GM21367 (cell line): ENCODE results near the gene ITSN1.
"Not testable (repeated sequence)": the region's sequence is repeated elsewhere in the genome, so short reads cannot be mapped to it uniquely, and the experiment has no call there.

Experiments used
- ATAC-seq: cut with Tn5 transposase; IDR thresholded peaks from one replicate; pipeline ENCODE4 v1.9.1; 2021; ENCODE audit not compliant: unreplicated experiment

ITSN1 gene

DNA sequence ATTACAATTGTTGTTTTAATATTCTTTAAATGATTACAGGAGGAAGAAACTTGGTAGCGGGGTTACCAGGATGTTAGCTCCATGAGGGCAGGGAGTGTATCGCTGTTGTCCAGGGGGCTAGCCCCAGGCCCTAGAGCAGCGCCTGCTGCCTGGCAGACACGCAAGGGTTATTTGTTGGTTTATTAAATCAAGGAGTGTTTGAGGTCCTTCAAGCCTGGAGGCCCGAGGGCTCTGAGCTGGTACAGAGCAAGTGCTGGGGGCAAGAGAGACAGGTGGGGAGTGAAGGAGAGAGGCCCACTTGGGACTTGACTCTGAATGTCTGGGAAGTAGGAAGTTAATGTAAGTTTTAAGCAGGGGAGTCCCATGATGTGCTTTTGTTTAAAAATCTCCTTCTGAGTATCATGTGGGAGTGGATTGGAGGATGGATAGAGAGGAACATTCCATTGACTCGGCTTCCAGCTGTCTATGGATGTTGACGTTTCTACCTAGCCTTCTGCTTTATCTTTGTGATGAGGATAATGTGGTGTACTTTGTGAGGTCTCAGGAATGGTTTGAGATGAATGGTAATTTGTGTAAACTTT is 8.7 kb downstream of the ITSN1 start:
- no peak for ATAC-seq

DNA sequence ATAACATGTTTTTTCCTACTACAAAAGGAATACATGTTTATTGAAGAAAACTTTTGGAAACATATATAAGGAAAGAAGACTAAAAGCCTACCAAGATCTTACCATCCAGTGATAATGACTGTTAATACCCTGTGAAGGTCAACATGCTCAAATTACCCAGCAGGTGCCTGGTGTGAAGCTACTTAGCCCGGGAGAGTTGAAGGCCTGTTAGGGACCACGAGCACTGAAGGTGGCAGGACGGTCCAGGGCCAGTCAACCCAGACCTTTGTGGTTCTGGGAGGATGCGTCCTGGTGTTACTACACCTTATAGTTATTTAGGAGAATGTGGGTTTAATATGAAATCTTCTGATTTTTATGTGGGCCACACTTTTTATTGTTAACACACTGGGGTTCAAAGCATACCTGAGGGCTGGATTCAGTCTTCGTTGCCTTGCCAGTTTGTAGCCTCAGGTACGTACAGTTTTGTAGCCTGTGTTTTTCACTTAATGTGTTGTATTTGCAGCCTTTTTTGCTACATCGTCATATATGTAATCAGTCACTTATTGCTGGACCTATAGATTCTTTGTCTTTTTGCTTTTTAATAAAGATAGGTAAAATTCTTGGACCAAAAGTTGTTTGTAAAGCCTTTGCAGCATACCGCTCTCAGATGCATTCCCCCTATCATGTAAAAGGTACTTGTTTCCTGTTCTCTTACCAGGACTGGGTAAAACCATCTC is 9.8 kb downstream of the ITSN1 start:
- ATAC-seq = no peak

DNA sequence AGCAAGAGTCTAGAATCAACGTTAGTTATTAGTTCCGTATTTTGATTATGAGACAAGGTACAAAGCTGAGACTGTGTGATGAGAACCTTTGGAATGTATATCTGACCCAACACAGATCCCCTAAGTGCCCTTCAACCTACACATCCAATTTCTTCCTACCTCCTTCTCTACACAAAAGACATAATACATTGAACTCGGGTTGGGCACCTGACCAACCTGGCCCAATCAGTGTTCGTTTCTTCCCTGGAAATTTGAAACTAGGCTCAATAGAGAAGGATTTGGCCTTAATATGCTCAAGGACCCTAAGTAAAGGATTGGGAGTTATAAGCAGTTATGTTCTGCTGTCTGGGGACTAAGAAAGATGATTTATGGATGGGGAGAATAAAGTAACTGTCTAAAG is 12.1 kb downstream of the ITSN1 start:
- ATAC-seq = no peak

DNA sequence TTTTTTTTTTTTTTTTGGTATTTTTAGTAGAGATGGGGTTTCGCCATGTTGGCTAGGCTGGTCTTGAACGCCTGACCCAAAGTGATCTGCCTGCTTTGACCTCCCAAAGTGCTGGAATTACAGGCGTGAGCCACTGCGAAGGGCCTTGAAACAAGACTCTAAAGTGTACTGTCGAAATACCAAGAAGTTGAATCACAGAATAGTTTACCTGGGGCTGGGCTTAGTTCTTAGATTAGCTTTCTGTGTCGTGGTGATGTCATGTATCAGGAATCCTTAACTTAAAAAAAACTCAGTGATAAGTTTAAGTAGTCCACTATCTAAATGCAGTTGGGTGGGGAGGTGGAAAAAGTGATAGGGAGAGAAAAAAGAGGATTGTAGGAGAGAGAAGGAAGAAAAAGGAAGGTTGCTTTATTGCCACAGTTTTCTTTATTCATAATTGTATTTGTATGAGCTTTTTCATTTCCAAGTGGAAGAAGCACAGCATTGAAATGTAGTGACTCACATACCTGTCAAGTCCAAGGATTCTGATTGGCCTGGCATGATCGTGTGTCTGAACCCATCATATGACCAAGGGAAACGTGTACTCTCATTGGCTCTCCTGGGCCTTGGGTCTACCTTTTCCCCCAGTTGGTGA is 13.4 kb downstream of the ITSN1 start:
- no peak for ATAC-seq

DNA sequence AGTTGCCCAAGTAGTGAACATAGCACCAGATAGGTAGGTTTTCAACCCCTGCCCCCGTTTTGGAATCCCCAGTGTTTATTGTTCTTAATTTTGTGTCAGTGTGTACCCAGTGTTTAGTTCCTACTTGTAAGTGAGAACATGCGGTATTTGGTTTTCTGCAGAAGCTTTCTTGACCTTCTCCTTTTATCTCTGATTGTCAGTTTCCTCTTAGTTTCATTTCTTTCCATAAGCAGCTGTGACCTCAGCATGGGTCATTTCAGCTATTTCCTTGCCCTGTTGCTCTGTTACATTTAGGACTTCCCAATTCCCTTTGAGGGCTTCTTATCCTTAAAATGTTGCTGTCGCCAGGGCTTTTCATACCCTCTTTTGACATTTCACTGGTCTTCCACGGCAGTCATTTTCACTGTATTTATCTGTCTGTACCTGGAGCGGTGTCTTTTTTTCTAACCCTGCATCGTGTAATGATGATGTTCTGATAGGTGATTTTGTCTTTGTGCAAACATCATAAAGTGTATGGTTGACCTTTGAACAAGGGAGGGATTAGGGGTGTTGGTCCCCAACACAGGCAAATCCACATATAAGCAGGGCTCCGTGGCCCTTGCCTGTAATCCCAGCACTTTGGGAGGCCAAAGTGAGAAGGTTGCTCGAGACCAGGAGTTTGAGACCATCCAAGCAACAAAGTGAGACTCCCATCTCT is 15.0 kb downstream of the ITSN1 start:
- no peak for ATAC-seq

- no peak for ATAC-seq
Observed at GRCh38 chr21:33658919-33659567, 16.7 kb downstream of the ITSN1 start.

GRCh38 chr21:33659568-33659949 is 17.3 kb downstream of the ITSN1 start:
- no peak for ATAC-seq

DNA sequence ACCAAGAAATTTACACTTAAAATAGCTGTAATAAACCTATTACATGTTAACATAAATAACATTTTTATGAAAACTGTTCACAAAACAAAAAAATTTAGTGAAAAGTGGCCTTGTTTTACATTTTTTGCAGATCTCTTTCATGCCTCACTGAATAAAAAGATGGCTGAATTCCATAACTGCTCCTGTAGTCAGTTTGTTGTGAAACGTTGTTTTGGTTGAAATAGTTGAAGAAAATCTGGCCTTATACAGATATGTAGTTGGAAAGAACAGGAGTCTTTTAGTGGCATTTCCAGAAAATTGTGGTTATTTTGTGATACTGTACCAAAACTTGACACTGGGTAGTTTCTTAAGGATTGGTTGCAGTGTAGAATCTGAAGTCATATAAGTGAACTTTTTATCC is 18.1 kb downstream of the ITSN1 start:
- ATAC-seq = no peak

- no peak for ATAC-seq
Observed at GRCh38 chr21:33661146-33661545, 18.8 kb downstream of the ITSN1 start.

- no peak for ATAC-seq
Observed at GRCh38 chr21:33662046-33662445, 19.7 kb downstream of the ITSN1 start.

- ATAC-seq = no peak
Observed at GRCh38 chr21:33663241-33663640, 20.9 kb downstream of the ITSN1 start.

GRCh38 chr21:33664135-33664534 is 21.8 kb downstream of the ITSN1 start:
- no peak for ATAC-seq

DNA sequence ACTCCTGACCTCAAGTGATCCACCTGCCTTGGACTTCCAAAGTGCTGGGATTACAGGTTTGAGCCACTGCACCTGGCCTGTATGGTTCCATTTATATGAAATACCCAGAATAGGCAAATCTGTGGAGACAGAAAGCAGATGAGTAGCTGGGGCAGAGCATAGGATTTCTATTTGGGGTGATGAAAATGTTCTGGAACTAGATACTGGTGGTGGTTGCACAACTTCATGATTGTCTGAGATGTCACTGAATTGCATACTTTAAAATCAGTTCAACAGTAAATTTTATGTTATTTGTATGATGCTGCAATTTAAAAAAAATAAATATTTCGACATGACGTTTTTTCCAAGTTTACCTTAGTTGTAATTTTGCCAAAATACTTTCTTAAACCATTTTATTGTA is 23.9 kb downstream of the ITSN1 start:
- ATAC-seq = no peak

DNA sequence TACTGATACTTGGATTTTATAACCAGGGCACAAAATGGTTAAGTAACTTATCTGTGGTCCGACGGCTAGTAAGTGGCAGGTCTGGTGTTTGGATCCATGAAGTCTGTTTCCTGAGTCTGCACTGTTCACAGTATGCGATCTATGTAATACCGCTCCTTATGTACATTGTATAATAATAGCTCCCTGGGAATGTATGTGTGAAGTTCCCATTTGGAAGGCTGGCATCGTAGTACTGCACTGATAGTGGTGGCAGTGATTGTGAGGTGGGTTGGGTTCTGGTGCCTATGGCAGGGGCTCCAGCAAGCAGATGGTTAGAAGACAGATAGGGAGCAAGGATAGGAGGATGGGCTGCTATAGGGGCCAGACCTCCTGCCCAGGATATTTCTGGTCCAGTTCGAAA is 25.3 kb downstream of the ITSN1 start:
- ATAC-seq = no peak

GRCh38 chr21:33668180-33668579 is 25.9 kb downstream of the ITSN1 start:
- ATAC-seq = no peak

- ATAC-seq = no peak
Observed at GRCh38 chr21:33668620-33669019, 26.3 kb downstream of the ITSN1 start.

- ATAC-seq = no peak
Observed at GRCh38 chr21:33670076-33670978, 28.0 kb downstream of the ITSN1 start.

DNA sequence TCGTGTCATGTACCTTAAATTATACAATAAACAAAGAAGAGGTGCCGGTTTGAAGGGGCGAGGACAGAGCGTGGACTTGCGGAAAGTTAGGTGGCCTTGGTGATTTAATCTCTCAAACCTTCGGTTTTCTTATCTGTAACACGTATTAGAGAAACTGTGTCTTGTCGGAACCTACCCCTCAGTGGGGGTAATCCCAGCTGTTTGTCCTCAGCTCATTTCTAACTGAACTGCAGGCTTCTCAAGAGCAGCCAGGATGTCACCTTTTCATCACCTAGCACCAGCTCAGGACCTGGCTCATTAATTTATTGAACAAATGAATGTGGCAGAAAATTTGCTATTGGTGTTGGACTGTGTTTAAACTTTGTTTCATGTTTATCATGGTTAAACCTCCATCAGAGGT is 31.2 kb downstream of the ITSN1 start:
- ATAC-seq = no peak

DNA sequence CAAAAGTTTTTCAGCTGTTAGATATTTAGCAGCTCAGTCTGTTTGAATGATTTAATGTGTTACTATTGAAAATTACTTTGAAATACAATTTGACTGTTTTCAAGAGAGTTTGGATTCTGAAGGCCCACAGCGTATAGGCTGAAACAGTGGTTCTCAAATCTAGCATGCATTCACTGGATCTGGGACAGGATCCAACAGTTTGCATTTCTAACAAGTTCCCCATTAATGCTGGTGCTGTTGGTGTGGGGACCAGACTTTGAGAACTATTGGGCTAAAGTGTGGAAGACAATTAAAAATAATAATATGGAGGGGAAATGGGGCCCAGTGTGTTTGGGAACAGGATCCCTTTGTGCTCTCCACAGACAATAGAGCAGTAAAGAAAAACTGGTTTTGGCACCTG is 31.9 kb downstream of the ITSN1 start:
- ATAC-seq = no peak

GRCh38 chr21:33676666-33677065 is 34.4 kb downstream of the ITSN1 start:
- not testable (repeated sequence) for ATAC-seq
